ENCODE measurements around the gene SCG5.
"Not testable (repeated sequence)": the region's sequence is repeated elsewhere in the genome, so short reads cannot be mapped to it uniquely, and the experiment has no call there.

SCG5 gene

GRCh38 chr15:32641517-32642059 lies at the start of gene SCG5:
Gene SCG5 (plus strand): TSS chr15:32641710. CDS start chr15:32643593, 1,883 bp downstream.
- no peak for TF ChIP-seq CTCF (IDR thresholded peaks at IDR 0.05; ENCODE audit: low read depth, low read length, missing control alignments)
- in situ Hi-C loops (cut with HindIII; ENCODE audit: low sequenced_read_pairs), result no loop called here
- DNase-seq (ENCODE audit: low read depth), result no peak
- peak within 1 kb of the TSS; percentile 37 for H3K4me3 ChIP-seq (ENCODE audit: low read depth, low read length)

- in situ Hi-C loops (cut with HindIII; ENCODE audit: low sequenced_read_pairs); H3K4me3 ChIP-seq (ENCODE audit: low read depth, low read length); DNase-seq (ENCODE audit: low read depth): not testable (repeated sequence)
Measured at GRCh38 chr15:32593151-32593550, 48.4 kb upstream of the SCG5 start, which contains the start of gene GOLGA8N. Gene GOLGA8N (plus strand): TSS chr15:32593456.

- in situ Hi-C loops (cut with HindIII; ENCODE audit: low sequenced_read_pairs); DNase-seq (ENCODE audit: low read depth); H3K4me3 ChIP-seq (ENCODE audit: low read depth, low read length): not testable (repeated sequence)
Measured at GRCh38 chr15:32609518-32609917, 32.0 kb upstream of the SCG5 start.

- peak; percentile 13 for DNase-seq (ENCODE audit: low read depth)
- H3K4me3 ChIP-seq (ENCODE audit: low read depth, low read length); in situ Hi-C loops (cut with HindIII; ENCODE audit: low sequenced_read_pairs): not testable (repeated sequence)
Measured at GRCh38 chr15:32610719-32611118, 30.8 kb upstream of the SCG5 start.

GRCh38 chr15:32614712-32615050 lies 26.8 kb upstream of the SCG5 start:
- in situ Hi-C loops (cut with HindIII; ENCODE audit: low sequenced_read_pairs), result not testable (repeated sequence)
- DNase-seq (ENCODE audit: low read depth), result peak; percentile 1

GRCh38 chr15:32615051-32615870 lies 26.2 kb upstream of the SCG5 start, which contains the start of gene ARHGAP11A:
Gene ARHGAP11A (plus strand): TSS chr15:32615504. CDS start chr15:32616212, 708 bp downstream.
- peak within 1 kb of the TSS; percentile 60 for H3K4me3 ChIP-seq (ENCODE audit: low read depth, low read length)
- peak; percentile 89 for DNase-seq (ENCODE audit: low read depth)
- in situ Hi-C loops (cut with HindIII; ENCODE audit: low sequenced_read_pairs), result not testable (repeated sequence)

More at GRCh38 chr15:32614712-32615050, 26.8 kb upstream of the SCG5 start:
- H3K4me3 ChIP-seq (ENCODE audit: low read depth, low read length), result peak overlapping the region; percentile 60

- in situ Hi-C loops (cut with HindIII; ENCODE audit: low sequenced_read_pairs); DNase-seq (ENCODE audit: low read depth): not testable (repeated sequence)
- peak overlapping the region; percentile 60 for H3K4me3 ChIP-seq (ENCODE audit: low read depth, low read length)
Measured at GRCh38 chr15:32615871-32616426, 25.6 kb upstream of the SCG5 start.

GRCh38 chr15:32636410-32636809 lies 5.1 kb upstream of the SCG5 start:
- no peak overlapping the region for H3K4me3 ChIP-seq (ENCODE audit: low read depth, low read length)
- no peak for TF ChIP-seq CTCF (IDR thresholded peaks at IDR 0.05; ENCODE audit: low read depth, low read length, missing control alignments)
- in situ Hi-C loops (cut with HindIII; ENCODE audit: low sequenced_read_pairs), result no loop called here
- DNase-seq (ENCODE audit: low read depth), result peak; percentile 8

- TF ChIP-seq CTCF (IDR thresholded peaks at IDR 0.05; ENCODE audit: low read depth, low read length, missing control alignments), result no peak
- no peak overlapping the region for H3K4me3 ChIP-seq (ENCODE audit: low read depth, low read length)
- in situ Hi-C loops (cut with HindIII; ENCODE audit: low sequenced_read_pairs), result no loop called here
- DNase-seq (ENCODE audit: low read depth), result no peak
Measured at GRCh38 chr15:32636908-32637567, 4.5 kb upstream of the SCG5 start.

Measured in astrocyte of the cerebellum (primary cell).